K562 (cell line): ENCODE measurements around the gene MTHFR. TPM values are rescaled to one million over a fixed set of nuclear protein-coding genes. Genes with fewer than 3 reads are reported as not detected.
A peak's percentile ranks its signal among the peaks of the same experiment; 100 is the strongest.

ENCODE experiments used
- ARID1B ChIP-seq: fragments of 450-650 bp; IDR thresholded peaks from 2 replicates; pipeline ENCODE4 v1.6.1; 2016; ENCODE audit warnings: antibody characterized with exemption, mild to moderate bottlenecking, inconsistent platforms
- CBX3 ChIP-seq, 2 experiments: IDR thresholded peaks; 1 replicate in 1 of 2; 2 replicates in 1 of 2; pipeline ENCODE4 v1.6.1; 2012; ENCODE audit warnings: inconsistent platforms in 2 of 2, low read length in 2 of 2, borderline replicate concordance in 1 of 2, control low read depth in 1 of 2
- E2F4 ChIP-seq: sonication (generic); formaldehyde crosslinking; IDR thresholded peaks from 2 replicates; pipeline ENCODE4 v1.8.0; 2022; ENCODE audit warnings: mild to moderate bottlenecking, low read depth, missing genetic modification reagents
- ELK3 ChIP-seq: fragments of 450-650 bp; formaldehyde crosslinking; IDR thresholded peaks from 2 replicates; pipeline ENCODE4 v1.4.0; 2020; ENCODE audit warnings: mild to moderate bottlenecking
- ESRRA ChIP-seq: fragments of 450-650 bp; IDR thresholded peaks from 2 replicates; pipeline ENCODE4 v1.6.1; 2014; ENCODE audit warnings: low read depth, mild to moderate bottlenecking, moderate library complexity, borderline replicate concordance
- GTF2E2 ChIP-seq: fragments of 200-800 bp; sonication (Bioruptor generic); IDR thresholded peaks from 2 replicates; pipeline ENCODE4 v1.6.1; 2016; ENCODE audit warnings: missing genetic modification characterization, missing compliant biosample characterization
- JUNB ChIP-seq: fragments of 450-650 bp; formaldehyde crosslinking; conservative IDR thresholded peaks from 2 replicates; pipeline ENCODE4 v1.4.0; 2020; ENCODE audit warnings: mild to moderate bottlenecking
- KDM5B ChIP-seq: fragments of 200-600 bp; sonication (generic); IDR thresholded peaks from 2 replicates; pipeline ENCODE4 v1.6.1; 2012; ENCODE audit warnings: low read depth, mild to moderate bottlenecking, moderate library complexity, low read length, control low read depth, inconsistent platforms; ENCODE audit not compliant: insufficient replicate concordance
- MBD2 ChIP-seq: sonication (generic); IDR thresholded peaks from 2 replicates; pipeline ENCODE4 v1.6.1; 2016; ENCODE audit warnings: low read depth, borderline replicate concordance
- MEF2D ChIP-seq: conservative IDR thresholded peaks from 2 replicates; pipeline ENCODE4 v1.6.1; 2016; ENCODE audit warnings: low read depth, missing genetic modification characterization, missing compliant biosample characterization
- MEIS2 ChIP-seq: fragments of 450-650 bp; IDR thresholded peaks from 2 replicates; pipeline ENCODE4 v1.6.1; 2014; ENCODE audit warnings: mild to moderate bottlenecking; ENCODE audit not compliant: partially characterized antibody
- NFYB ChIP-seq: IDR thresholded peaks from 2 replicates; pipeline ENCODE4 v1.6.1; 2011; ENCODE audit warnings: mild to moderate bottlenecking, moderate library complexity; ENCODE audit not compliant: insufficient read length; ENCODE audit errors: extremely low read depth
- NRF1 ChIP-seq, 2 experiments: fragments of 450-650 bp; IDR thresholded peaks in 1 of 2; conservative IDR thresholded peaks in 1 of 2; 2 replicates each; pipeline ENCODE4 v1.6.1; 2014; ENCODE audit warnings: mild to moderate bottlenecking in 2 of 2
- TAF1 ChIP-seq: IDR thresholded peaks from 2 replicates; pipeline ENCODE4 v1.6.1; 2011; ENCODE audit warnings: mild to moderate bottlenecking, low read length, moderate library complexity; ENCODE audit not compliant: insufficient read depth, control insufficient read depth, severe bottlenecking; ENCODE audit errors: extremely low read depth
- TGIF2 ChIP-seq: sonication (generic); formaldehyde crosslinking; IDR thresholded peaks from 2 replicates; pipeline ENCODE4 v1.8.1; 2022; ENCODE audit warnings: mild to moderate bottlenecking, missing genetic modification reagents, moderate library complexity
- ZFP1 ChIP-seq: fragments of 450-650 bp; formaldehyde crosslinking; IDR thresholded peaks from 2 replicates; pipeline ENCODE4 v1.4.0; 2020; ENCODE audit warnings: mild to moderate bottlenecking, mixed read lengths
- ZFP91 ChIP-seq: sonication (generic); formaldehyde crosslinking; IDR thresholded peaks from 2 replicates; pipeline ENCODE4 v1.8.0; 2022; ENCODE audit warnings: mild to moderate bottlenecking, missing genetic modification reagents
- ZNF12 ChIP-seq: sonication (generic); formaldehyde crosslinking; IDR thresholded peaks from 2 replicates; pipeline ENCODE4 v1.4.0; 2020; ENCODE audit warnings: mild to moderate bottlenecking, missing genetic modification reagents
- ZNF174 ChIP-seq: fragments of 250-450 bp; sonication (Bioruptor Pico); IDR thresholded peaks from 2 replicates; pipeline ENCODE4 v1.4.0; 2020; ENCODE audit warnings: mild to moderate bottlenecking
- ZNF311 ChIP-seq: fragments of 250-450 bp; sonication (Bioruptor Pico); IDR thresholded peaks from 2 replicates; pipeline ENCODE4 v1.4.0; 2020; ENCODE audit warnings: mild to moderate bottlenecking, moderate library complexity
- ZNF586 ChIP-seq: fragments of 450-650 bp; formaldehyde crosslinking; conservative IDR thresholded peaks from 2 replicates; pipeline ENCODE4 v1.4.0; 2020; ENCODE audit warnings: mild to moderate bottlenecking, moderate library complexity
- polyA plus RNA-seq, 8 experiments: library from polyadenylated mRNA; depleted of rRNA in 4 of 8; stranded (reverse) in 5 of 8; unstranded in 3 of 8; fragments of >200 nt; fragmentation: Nextera tagmentation in 2 of 8; fragmentation: Illumina TruSeq in 1 of 8; extraction: Ambion mirVana in 2 of 8; extraction: Trizol in 1 of 8; gene quantifications; 2 replicates each; pipeline versions ENCODE4 v1.2.1 to v1.2.3, GENCODE V29; 2011 to 2014; ENCODE audit warnings: inconsistent platforms in 1 of 8, missing spikeins in 1 of 8
- total RNA-seq, 7 experiments: library from RNA; depleted of rRNA in 6 of 7; stranded (reverse); fragments of >200 nt in 6 of 7; fragmentation: Illumina TruSeq in 2 of 7; extraction: Trizol in 2 of 7; gene quantifications; 2 replicates each; pipeline versions ENCODE4 v1.2.1 to v1.2.3, GENCODE V29; 2011 to 2021; ENCODE audit warnings: low replicate concordance in 1 of 7
- TF ChIP-seq, protein P1 (sequence below): sonication (generic); formaldehyde crosslinking; IDR thresholded peaks from 2 replicates; pipeline ENCODE4 v1.5.0; 2020; ENCODE audit warnings: missing genetic modification reagents
- TF ChIP-seq, protein P2 (sequence below): fragments of 450-650 bp; conservative IDR thresholded peaks from 2 replicates; pipeline ENCODE4 v1.6.1; 2016; ENCODE audit warnings: missing genetic modification characterization, low read depth, mild to moderate bottlenecking, control low read depth, missing compliant biosample characterization

The MTHFR gene
- total and polyA plus RNA-seq, 9 of the 15 experiments (the other 6 are each of a cell fraction or from before 2014, with no cell fraction given) = 5.0 to 104 (median 62.6) TPM

- TF ChIP-seq MEF2D (tag) (no peak), KDM5B (no peak), ZFP1 (CRISPR knock-in tag) (no peak), ZNF311 (no peak), JUNB (CRISPR knock-in tag) (no peak), ZNF174 (CRISPR knock-in tag) (no peak), ESRRA (no peak), TAF1 (peak; percentile 52), MBD2 (no peak), ARID1B (no peak), MEIS2 (peak; percentile 22), ZFP91 (no peak), CBX3 (IDR thresholded peaks at IDR 0.05; ENCODE audit: borderline replicate concordance in 1 of 2, low read length in 2 of 2) (no peak), GTF2E2 (0 out of 2 replicates have a peak, but pooled peaks have one; percentile 29), E2F4 (no peak), NFYB (no peak), ELK3 (CRISPR knock-in tag) (no peak; the same call in 1 of the 2 replicates), ZNF586 (CRISPR knock-in tag) (no peak), NRF1 (conservative IDR thresholded peaks at IDR 0.05 in 1 of 2, IDR thresholded peaks at IDR 0.05 in 1 of 2) (no peak), ZNF12 (CRISPR knock-in tag) (no peak), TGIF2 (CRISPR knock-in tag) (no peak)
- TF ChIP-seq, protein P1, sequence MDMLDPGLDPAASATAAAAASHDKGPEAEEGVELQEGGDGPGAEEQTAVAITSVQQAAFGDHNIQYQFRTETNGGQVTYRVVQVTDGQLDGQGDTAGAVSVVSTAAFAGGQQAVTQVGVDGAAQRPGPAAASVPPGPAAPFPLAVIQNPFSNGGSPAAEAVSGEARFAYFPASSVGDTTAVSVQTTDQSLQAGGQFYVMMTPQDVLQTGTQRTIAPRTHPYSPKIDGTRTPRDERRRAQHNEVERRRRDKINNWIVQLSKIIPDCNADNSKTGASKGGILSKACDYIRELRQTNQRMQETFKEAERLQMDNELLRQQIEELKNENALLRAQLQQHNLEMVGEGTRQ = peak; percentile 9; the same call in 1 of the 2 replicates
- TF ChIP-seq, protein P2, sequence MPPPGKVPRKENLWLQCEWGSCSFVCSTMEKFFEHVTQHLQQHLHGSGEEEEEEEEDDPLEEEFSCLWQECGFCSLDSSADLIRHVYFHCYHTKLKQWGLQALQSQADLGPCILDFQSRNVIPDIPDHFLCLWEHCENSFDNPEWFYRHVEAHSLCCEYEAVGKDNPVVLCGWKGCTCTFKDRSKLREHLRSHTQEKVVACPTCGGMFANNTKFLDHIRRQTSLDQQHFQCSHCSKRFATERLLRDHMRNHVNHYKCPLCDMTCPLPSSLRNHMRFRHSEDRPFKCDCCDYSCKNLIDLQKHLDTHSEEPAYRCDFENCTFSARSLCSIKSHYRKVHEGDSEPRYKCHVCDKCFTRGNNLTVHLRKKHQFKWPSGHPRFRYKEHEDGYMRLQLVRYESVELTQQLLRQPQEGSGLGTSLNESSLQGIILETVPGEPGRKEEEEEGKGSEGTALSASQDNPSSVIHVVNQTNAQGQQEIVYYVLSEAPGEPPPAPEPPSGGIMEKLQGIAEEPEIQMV (tag) = no peak
These were observed 3.2 kb downstream of the MTHFR start (continued) for GRCh38 chr1:11802616-11802972.
